ENCODE measurements around the gene CALR.
"Not testable (repeated sequence)": the region's sequence is repeated elsewhere in the genome, so short reads cannot be mapped to it uniquely, and the experiment has no call there.

CALR gene

DNA sequence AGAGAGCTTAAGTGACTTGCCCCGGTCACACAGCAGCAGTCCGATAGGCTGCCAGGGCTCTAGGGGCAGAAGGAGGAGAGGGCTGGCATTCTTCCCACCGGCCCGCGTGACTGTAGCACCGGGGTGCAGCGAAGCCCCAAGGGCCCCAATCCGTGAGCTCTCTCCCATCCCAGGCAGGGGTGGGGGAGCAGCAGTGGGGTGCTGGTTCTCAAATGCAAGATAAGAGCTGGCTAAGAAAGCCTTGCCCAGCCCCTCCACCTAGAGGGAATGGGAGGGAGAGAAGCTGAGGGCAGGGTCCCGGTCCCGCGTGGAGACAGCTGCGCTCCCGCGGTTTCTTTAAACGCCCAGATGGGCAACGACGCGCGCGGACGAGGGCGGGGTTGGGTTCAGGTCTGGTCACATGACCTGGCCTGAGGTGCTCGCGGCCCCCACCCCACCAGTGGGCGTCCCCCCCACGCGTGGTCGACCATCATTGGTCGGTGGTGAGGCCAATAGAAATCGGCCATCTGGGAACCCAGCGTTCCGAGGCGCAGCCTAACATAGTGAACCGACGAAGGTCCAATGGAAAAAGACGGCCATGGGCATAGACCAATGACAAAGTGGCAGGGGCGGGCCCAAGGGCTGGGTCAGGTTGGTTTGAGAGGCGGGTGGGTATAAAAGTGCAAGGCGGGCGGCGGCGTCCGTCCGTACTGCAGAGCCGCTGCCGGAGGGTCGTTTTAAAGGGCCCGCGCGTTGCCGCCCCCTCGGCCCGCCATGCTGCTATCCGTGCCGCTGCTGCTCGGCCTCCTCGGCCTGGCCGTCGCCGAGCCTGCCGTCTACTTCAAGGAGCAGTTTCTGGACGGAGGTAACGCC is at the start of gene CALR:
Gene CALR, plus strand, starts transcription at position 683 of the 852 bp plus-strand sequence. Its CDS starts 71 bp downstream, at position 754.
- peak; percentile 97 to 99 for DNase-seq (ENCODE audit: low read depth in 2 of 2)

DNA sequence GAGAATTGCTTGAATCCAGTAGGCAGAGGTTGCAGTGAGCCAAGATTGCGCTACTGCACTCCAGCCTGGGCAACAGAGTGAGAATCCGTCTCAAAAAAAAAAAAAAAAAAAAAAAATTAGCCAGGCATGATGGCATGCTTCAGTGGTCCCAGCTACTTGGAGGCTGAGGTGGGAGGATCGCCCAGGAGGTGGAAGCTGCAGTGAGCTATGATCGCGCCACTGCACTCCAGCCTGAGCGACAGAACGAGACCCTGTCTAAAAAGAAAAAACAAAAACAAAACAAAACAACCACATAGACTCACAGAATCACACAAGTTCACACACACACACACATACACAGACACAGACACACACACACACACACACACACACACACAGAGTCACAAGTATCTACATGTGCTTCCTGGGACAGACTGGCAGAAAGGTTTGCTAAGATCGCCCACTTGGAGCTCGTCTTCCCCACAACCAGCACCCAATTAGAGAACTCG is 48.1 kb upstream of the CALR start:
- not testable (repeated sequence) for DNase-seq (ENCODE audit: low read depth in 2 of 2)

DNA sequence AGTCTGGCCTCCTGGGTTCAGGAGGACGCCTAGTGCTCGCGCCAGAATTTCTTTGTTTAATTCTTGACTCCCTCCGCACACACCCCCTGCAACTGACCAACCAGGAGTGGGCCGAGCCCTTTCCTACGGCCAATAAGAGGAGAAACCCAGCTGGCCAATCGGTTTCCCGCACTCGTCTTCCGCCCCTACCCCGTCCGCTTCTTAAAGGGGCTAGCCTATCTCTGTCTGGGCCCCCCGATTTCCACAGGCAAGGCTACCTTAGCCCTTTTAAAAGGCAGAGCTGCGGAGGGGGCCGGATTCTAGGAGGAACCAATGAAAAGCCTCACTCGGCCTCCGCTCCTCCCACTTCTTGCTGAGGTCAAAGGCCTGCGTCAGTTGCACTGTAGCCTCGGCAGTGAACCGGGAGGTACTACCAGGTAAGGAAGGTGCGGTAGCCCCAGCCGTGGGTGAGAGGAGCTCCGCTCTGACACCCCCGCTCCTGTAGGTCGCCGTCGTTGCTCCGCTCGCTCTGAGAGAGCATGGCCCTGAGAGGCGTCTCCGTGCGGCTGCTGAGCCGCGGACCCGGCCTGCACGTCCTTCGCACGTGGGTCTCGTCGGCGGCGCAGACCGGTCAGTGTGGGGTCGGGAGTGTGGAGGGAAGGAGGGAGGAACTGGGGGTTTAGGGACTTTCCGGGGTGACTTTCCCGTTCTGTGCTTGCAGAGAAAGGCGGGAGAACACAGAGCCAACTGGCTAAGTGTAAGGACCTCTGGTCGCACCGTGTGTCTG is 47.4 kb upstream of the CALR start, which contains the start of gene GCDH:
Gene GCDH, plus strand, starts transcription at position 374 of the 766 bp plus-strand sequence. Its CDS starts 145 bp downstream, at position 519.
- DNase-seq (ENCODE audit: low read depth in 2 of 2), result peak; percentile 92 to 95

DNA sequence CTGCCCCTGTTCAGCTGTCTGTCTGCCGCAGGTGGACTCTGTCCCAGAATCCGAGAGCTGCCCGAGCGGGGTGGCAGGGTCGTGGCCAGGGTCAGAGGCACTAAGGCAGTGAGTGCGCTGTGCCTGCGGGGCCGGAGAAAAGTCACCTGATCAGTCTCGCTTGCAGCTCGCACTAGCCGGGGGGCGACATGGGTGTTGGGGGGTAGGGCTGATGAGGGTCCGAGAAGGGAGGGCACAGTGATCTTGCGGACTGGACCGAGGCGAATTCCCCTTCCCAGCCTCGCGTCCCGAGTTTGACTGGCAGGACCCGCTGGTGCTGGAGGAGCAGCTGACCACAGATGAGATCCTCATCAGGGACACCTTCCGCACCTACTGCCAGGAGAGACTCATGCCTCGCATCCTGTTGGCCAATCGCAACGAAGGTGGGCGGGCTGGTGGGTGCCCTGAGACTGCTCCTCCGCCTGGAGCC is 46.8 kb upstream of the CALR start:
- DNase-seq (ENCODE audit: low read depth in 2 of 2), result no peak

DNA sequence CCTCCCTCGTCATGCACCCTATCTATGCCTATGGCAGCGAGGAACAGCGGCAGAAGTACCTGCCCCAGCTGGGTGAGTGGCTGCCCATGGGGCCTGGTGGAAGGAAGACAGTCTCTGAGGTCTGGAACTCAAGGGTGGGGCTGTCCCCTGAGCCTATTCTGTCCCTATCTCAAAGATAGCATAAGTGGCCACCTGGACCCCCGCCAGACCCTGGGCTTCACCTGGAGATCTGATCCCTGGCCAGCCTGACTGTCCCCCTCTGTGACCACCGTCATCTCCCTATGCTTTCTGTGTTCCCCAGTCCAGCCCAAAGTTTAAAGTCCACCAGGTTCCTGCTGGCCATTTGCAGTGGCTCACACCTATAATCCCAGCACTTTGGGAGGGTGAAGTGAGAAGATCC is 44.8 kb upstream of the CALR start:
- no peak for DNase-seq (ENCODE audit: low read depth in 2 of 2)

DNA sequence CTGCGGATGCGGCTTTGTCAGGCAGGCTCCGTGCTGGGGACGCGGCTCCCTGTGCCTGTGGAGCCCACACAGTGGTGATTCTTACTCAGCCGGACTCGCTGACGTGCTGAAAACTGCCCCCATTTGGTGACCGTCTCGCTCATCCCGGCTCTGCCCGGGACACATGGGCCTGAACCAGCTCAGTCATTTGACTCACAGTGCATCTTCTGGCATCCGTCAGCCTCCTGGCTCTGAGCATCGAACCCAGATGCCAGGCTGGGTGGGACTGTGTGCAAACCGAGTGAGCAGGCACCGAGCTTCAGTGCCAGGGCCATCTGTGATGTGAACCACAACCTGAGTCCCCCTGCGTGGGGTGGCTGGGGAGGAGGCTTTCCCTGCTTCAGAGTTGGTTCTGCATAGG is 41.9 kb upstream of the CALR start:
- DNase-seq (ENCODE audit: low read depth in 2 of 2), result no peak

DNA sequence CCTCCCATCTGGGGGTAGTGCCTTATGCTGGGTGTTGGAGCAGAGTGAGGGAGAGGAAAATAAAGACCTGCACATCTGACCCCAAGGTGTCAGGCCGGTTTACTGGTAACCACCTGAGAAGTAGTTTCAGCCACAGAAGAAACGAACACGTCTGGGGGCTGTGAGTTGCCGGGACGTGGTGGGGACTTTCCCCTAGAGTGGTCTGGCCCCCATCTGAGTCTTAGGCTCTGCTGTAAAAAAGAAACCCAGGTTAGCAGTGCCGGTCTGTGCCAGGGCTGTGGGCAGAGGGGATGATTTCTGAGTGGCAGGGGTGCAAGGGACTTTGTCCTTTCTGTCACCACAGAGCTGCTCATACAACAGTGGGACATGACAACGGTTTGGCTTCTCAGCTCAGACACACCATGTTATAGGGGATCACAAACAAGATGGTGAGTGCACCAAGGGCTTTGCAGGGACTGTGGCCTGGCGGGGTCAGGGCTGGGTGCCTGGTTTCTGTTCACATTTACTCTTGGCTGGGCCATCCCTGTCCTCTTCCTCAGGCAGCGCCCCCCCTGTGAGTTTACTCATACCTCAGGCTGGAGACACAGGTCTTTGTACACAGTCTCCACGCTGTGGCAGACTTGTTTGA is 38.4 kb upstream of the CALR start:
- no peak for DNase-seq (ENCODE audit: low read depth in 2 of 2)

DNA sequence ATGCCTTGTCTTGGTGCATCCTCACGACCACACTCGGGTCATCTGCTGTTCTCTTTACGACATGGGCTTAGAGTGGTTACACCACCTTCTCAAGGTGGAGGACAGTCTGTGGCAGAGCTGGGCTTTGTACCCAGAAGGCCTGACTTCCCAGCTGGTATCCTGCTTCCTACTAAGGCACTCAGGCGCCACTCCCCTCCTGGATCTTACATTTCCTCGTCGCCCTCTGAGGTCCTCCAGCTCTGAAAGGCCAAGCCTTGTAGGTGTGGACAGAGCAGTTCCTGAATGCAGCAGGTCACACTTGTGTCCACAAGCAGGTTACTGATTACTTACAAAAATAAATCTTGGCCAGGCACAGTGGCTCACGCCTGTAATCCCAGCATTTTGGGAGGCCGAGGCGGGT is 31.2 kb upstream of the CALR start:
- no peak for DNase-seq (ENCODE audit: low read depth in 2 of 2)

DNA sequence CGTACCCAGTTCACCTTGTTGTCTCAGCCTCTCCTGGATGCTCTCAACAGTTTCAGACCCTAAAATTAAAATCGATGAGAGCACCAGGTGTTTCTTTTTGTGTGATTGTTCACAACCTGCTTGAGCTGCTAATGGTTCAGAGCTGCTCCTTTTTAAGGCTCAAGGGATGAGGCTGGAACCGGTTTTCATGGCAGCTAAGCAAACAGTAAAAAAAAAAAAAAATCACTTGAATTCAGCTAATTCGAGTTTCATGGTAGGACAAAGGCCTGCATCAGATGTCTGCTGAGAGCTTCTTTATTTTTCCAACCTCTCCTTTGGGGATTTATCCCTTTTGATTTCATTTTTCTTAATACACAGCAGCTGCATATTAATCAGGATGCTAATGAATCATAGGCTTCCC is 25.8 kb upstream of the CALR start:
- no peak for DNase-seq (ENCODE audit: low read depth in 2 of 2)

DNA sequence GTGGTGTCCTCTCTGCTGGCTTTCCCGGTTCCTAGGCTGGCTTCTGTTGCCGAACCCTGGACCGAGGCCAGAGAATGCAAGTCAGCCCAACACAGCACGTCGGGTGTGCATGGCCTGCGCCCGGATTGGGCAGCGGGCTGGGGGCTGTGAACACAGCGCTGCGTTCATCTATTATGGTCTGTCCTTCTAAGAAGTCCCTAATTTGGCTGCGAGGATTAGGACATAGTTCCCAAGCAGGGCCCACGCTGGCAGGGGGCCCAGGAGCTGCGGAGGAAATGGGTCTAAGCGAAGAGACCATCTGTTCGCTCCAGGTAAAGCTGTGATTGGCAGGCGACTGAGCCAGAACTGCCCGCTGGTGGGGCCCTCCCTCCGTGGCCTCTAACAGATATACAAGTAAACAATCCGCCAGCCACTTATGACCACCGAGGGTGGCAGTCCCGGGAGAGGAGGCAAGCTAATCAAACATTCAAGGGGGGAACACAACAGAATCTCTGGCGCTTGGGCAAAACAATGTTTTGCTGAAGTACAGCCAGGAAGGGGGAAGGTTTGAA is 25.3 kb upstream of the CALR start:
- DNase-seq (ENCODE audit: low read depth in 2 of 2), result no peak

DNA sequence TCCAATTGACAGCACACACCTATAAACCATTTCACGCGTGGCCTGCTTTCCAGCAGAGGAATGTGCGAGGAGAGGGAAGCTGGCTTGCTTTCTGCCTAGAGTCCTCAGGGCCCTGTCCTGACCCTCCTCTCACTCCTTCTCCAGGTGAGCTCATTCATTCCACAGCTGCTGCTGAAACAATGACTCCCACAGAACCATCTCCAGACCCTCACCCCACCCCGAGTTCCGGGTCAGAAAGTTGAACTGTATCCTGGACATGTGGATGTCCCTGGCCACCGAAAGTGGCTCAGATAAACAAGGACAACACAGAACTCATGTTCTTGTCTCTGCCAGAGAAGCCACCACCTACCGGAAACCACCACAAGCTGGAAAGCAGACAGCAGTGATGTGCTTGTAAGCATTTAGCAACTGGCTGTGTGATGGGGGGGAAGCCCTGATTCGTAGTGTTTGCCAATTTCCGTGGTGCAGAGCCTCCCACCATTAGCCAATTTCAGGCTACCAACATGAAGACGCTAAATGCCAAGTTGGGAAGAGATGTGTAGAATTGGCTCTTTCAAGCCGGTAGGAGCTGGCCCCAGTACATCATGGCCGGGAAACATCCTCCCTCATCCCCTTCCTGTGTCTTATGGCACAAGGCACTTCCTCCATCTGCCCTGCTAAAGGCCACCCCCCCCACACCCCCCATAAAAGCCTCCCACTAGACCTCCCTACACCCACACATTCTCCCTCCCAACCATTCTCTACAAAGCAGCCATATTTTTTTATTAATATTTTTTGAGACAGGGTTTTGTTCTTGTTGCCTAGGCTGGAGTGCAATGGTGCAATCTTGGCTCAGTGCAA is 24.3 kb upstream of the CALR start:
- no peak for DNase-seq (ENCODE audit: low read depth in 2 of 2)

DNA sequence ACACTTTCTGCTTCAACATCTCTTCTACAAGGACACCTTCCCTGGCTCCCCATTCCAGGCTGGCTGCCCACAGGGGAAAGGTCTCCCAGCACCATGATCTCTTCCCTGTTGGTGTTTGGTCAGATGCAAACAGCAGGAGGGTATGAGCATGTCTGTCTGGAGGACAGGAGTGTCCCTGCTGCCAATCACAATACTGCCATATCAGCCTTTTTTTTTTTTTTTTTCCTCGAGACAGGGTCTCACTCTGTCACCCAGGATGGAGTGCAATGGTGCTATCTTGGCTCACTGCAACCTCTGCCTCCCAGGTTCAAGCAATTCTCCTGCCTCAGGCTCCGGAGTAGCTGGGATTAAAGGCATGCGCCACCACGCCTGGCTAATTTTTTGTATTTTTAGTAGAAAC is 22.5 kb upstream of the CALR start:
- DNase-seq (ENCODE audit: low read depth in 2 of 2), result not testable (repeated sequence)

DNA sequence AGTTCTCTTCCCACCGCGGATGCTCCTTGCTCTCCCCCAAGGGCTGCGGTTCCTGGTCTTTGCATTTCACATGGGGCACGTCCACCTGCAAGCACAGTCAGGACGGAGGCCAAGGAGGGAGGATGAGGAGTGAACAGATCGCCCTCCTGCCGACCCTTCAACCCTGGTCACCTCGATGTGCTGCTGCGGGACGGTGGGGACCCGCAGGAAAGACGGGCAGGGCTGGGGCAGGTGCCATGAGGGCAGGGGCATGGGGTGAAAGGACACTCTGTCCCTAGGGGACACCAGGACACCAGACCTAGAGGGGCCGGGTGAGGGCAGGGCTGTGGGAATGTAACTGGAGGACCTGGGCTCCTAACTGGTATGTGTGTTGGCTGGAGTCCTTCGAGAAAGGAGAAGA is 20.2 kb upstream of the CALR start:
- no peak for DNase-seq (ENCODE audit: low read depth in 2 of 2)

DNA sequence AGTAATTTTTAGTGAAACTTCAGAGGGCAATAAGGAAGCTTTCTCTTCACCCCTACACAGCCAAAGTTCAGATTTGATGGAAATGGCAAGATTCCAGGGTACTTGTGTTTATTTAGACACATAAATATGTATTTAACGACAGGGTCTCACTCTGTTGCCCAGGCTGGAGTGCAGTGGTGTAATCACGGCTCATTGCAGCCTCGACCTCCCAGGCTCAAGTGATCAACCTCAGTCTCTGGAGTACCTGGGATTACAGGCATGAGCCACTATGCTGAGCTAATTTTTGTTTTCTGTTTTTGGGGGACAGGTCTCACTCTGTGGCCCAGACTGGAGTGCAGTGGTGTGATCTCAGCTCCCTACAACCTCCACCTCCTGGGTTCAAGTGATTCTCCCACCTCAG is 17.4 kb upstream of the CALR start:
- DNase-seq (ENCODE audit: low read depth in 2 of 2), result no peak

DNA sequence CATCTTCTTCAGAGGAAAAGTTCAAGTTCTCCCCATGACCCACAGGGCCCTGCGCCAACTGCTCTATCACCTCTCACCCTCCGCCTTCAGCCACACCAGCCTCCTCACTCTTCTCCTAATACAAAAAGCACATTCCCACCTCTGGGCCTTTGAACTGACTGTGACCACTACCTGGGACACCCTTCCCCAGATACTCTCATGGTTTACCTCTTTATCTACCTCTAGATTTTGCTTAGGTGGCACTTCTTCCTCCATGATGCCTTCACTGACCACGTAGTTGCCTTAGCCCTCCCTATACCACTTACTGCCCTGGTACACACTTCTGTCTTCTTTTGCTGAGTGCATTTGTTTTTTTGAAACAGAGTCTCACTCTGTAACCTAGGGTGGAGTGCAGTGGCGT is 15.4 kb upstream of the CALR start:
- no peak for DNase-seq (ENCODE audit: low read depth in 2 of 2)

DNA sequence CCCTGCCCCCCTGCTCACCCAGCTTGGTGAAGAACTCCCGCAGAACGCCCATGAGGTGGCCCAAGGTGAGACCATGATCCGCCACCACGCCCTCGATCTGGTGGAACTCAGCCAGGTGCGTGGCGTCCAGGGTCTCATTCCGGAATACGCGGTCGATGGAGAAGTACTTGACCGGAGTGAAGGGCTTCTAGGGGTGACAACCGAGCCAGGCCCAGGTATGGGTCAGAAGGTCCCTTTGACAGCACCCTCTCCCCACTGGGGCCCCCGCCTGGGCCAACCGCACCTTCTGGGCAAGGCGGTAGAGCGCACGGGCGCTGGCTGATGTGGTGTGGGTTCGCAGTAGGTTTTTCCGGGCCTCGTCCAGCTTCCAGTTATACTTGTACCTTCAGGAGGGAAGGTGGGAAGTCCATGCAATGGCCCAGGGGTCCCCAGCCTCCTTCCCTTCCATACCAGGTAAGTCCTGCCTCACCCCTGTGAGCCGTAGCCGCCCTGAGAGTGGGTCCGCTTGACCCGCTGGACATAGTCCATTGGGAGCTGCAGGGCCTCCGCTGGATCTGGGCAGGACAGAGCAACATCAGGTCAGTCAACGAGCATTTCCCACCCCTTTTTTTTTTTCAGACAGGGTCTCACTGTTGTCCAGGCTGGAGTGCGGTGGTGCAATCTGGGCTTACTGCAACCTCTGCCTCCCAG is 13.6 kb upstream of the CALR start:
- no peak for DNase-seq (ENCODE audit: low read depth in 2 of 2)

DNA sequence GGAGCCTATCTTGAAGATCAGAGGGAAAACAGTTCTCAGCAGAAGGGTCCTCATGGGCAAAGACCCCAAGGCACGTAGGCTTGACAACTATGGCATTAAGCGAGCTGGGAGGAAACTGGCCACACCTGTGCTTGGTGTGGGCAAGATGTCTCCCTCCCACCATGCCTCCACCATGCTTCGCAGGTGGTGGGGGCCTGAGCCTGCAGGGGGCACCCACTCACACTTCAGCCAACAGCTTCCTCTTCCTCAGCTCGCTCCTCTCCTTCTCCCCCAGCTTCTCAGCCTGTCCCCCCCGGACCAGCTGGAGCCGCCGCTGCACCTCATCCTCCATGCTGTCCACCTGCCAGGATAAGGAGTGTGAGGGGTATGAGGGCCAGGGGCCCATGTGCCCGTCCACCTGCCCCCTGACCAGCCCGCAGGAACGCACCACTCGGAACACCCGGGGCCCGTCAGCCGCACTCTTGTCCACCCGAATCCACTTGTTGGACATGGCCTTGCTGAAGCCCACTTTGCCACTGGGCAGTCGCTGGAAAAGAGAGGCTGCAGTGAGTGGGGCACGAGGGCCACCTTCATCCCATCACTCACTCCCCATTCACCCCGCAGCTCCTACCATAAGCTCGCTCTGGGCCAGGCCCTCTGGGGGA is 8.3 kb upstream of the CALR start:
- no peak for DNase-seq (ENCODE audit: low read depth in 2 of 2)

DNA sequence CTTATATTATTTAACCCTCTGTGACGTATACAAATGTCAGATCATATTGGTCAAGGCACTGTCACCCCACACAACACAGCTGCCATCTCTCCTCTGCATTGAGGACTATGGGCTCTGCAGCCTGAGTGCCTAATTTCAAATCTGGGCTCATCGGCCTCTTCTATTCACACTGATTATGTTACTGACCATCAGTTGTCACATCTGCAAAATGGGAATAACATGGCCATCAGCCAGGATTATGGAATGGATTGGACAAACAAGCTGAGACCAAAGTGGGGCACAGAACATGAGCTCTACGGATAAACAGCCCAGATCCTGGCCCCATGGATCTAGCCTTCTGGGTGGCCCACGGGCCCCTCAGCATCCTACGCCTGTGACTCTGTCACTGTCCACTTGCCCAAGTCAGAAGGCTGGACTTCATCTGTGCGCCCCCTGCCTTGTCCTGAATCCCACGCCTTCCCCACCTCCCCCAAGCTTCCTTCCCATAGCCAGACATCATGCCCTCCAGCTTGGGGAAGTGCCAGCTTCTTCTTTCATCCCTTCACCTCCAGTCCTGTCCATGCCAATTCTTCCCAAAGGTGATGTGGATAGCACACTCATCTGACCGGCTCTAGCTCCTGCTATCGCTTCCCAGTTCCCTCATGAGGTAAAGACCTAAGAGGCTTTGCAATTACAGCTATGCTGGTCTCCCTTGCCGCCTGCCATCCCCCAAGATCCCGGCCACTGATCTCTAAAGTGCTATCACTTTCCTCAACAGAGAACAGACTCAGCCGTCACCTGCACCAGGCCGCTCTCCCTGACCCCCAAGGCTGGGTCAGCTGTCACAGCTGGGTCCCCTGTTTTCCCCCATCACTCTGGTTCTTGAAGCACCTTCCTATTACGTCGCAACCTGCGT is 5.8 kb upstream of the CALR start:
- no peak for DNase-seq (ENCODE audit: low read depth in 2 of 2)

All from stimulated activated CD4-positive, alpha-beta T cell treated with anti-CD3 and anti-CD28 coated beads, Interleukin-4, amount 100 ng/mL, for 48 hours (primary cell).